ENCODE data around the gene ZNF396.

The ZNF396 gene

GRCh38 chr18:35383136-35383535, 6.0 kb upstream of the ZNF396 start:
- DNase-seq (ENCODE audit: low spot score) = no peak

- no peak for DNase-seq (ENCODE audit: low spot score)
Measured at GRCh38 chr18:35379421-35379820, 2.3 kb upstream of the ZNF396 start.

GRCh38 chr18:35378574-35378896, 1.4 kb upstream of the ZNF396 start:
- no peak for DNase-seq (ENCODE audit: low spot score)

- DNase-seq (ENCODE audit: low spot score) = no peak
Measured at GRCh38 chr18:35377875-35378573, 887 bp upstream of the ZNF396 start.

- DNase-seq (ENCODE audit: low spot score) = peak; percentile 23
Measured at GRCh38 chr18:35376393-35376741, 770 bp downstream of the ZNF396 start.

GRCh38 chr18:35374708-35375107, 2.4 kb downstream of the ZNF396 start:
- no peak for DNase-seq (ENCODE audit: low spot score)

- DNase-seq (ENCODE audit: low spot score) = no peak
Measured at GRCh38 chr18:35371412-35372195, 5.5 kb downstream of the ZNF396 start.

GRCh38 chr18:35369126-35369525, 8.0 kb downstream of the ZNF396 start:
- DNase-seq (ENCODE audit: low spot score) = no peak

GRCh38 chr18:35368595-35368994, 8.5 kb downstream of the ZNF396 start:
- DNase-seq (ENCODE audit: low spot score) = no peak

- DNase-seq (ENCODE audit: low spot score) = no peak
Measured at GRCh38 chr18:35362531-35362930, 14.6 kb downstream of the ZNF396 start.

GRCh38 chr18:35361570-35362321, 15.4 kb downstream of the ZNF396 start:
- no peak for DNase-seq (ENCODE audit: low spot score)

- peak; percentile 87 for DNase-seq (ENCODE audit: low spot score)
Measured at GRCh38 chr18:35355140-35355618, 22.0 kb downstream of the ZNF396 start.

- no peak for DNase-seq (ENCODE audit: low spot score)
Measured at GRCh38 chr18:35352778-35353177, 24.4 kb downstream of the ZNF396 start.

GRCh38 chr18:35352283-35352682, 24.9 kb downstream of the ZNF396 start:
- no peak for DNase-seq (ENCODE audit: low spot score)

- DNase-seq (ENCODE audit: low spot score) = no peak
Measured at GRCh38 chr18:35348001-35348400, 29.1 kb downstream of the ZNF396 start.

GRCh38 chr18:35345950-35346349, 31.2 kb downstream of the ZNF396 start:
- no peak for DNase-seq (ENCODE audit: low spot score)

GRCh38 chr18:35345460-35345921, 31.6 kb downstream of the ZNF396 start:
- no peak for DNase-seq (ENCODE audit: low spot score)

- DNase-seq (ENCODE audit: low spot score) = no peak
Measured at GRCh38 chr18:35344736-35345459, 32.2 kb downstream of the ZNF396 start.

GRCh38 chr18:35343936-35344735, 33.0 kb downstream of the ZNF396 start, which contains the start of gene ZNF24:
ZNF24 (minus strand) TSS chr18:35344420; CDS start chr18:35340650, 3,770 bp downstream.
- peak; percentile 91 for DNase-seq (ENCODE audit: low spot score)

- DNase-seq (ENCODE audit: low spot score) = peak; percentile 9
Measured at GRCh38 chr18:35343488-35343935, 33.6 kb downstream of the ZNF396 start.

- DNase-seq (ENCODE audit: low spot score) = no peak
Measured at GRCh38 chr18:35337286-35337685, 39.9 kb downstream of the ZNF396 start.
